ENCODE measurements around the gene OGDH.

GRCh38 chr7:44602576-44602910 is 3.9 kb upstream of the OGDH start:
- TF ChIP-seq CTCF (IDR thresholded peaks at IDR 0.05) = no peak
- no peak for TF ChIP-seq POLR2AphosphoS5 (IDR thresholded peaks at IDR 0.05)
- no peak for TF ChIP-seq POLR2A (IDR thresholded peaks at IDR 0.05)

Data from suprapubic skin (tissue), 4 donors.